Retinal pigment epithelial cell (primary cell): ENCODE measurements around the gene SYNDIG1.

Experiments used
- DNase-seq: peaks from one replicate; pipeline ENCODE4 v3.0.0-alpha.2; 2010; ENCODE audit warnings: low read depth
- H3K4me3 ChIP-seq: 2 replicates; pipeline ENCODE4 v1.5.1; 2011; ENCODE audit warnings: mild to moderate bottlenecking, low read length, control low read depth, moderate library complexity
- CTCF ChIP-seq: conservative IDR thresholded peaks from 2 replicates; pipeline ENCODE4 v1.5.1; 2011; ENCODE audit warnings: low read depth, low read length, control low read depth, inconsistent platforms

SYNDIG1 gene

DNA sequence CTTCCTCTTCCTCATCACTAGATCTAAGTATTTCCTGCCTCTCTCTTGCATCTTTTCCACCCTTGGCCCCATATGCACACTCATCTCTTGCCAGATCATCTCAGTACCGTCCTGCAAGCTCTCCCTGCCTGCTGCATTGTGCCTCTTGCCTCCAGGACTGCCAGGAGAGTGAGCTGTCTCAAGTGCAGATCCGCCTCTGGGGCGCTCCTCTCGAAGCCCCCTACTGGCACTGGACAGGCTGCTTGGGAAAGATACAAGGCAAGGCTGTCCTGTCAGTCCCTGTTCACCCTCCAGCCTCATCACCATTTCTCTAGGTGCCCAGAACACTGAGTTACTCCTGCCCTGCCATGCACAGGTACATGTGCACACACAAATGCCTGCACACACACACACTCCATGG lies 10.2 kb downstream of the SYNDIG1 start:
- TF ChIP-seq CTCF: no peak
- no peak for DNase-seq
- no peak overlapping the region for H3K4me3 ChIP-seq

GRCh38 chr20:24480509-24480908 lies 11.1 kb downstream of the SYNDIG1 start:
- no peak for TF ChIP-seq CTCF
- no peak for DNase-seq
- H3K4me3 ChIP-seq: no peak overlapping the region

DNA sequence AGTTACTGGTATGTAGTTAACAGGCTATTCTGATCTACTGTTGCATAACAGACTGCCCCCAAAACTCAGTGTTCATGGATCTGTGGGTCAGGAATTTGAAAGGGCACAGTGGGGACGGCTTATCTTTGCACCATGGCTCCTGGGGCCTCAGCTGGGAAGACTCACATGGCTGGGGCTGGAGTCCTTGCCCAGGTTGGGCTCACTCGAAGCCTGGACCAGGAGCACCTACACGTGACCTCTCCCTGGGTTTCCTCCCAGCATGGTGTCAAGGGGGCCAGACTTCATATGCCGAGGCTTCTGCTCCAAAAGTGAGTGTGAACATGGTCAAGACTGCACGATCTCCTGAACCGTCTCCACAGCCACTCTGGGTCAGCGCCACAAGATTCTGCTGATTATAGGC lies 11.7 kb downstream of the SYNDIG1 start:
- no peak overlapping the region for H3K4me3 ChIP-seq
- TF ChIP-seq CTCF: no peak
- no peak for DNase-seq

- H3K4me3 ChIP-seq: no peak overlapping the region
- no peak for TF ChIP-seq CTCF
- DNase-seq: no peak
Observed at GRCh38 chr20:24483435-24484080, 14.1 kb downstream of the SYNDIG1 start.

- TF ChIP-seq CTCF: no peak
- DNase-seq: no peak
Observed at GRCh38 chr20:24484081-24484450, 14.6 kb downstream of the SYNDIG1 start.

DNA sequence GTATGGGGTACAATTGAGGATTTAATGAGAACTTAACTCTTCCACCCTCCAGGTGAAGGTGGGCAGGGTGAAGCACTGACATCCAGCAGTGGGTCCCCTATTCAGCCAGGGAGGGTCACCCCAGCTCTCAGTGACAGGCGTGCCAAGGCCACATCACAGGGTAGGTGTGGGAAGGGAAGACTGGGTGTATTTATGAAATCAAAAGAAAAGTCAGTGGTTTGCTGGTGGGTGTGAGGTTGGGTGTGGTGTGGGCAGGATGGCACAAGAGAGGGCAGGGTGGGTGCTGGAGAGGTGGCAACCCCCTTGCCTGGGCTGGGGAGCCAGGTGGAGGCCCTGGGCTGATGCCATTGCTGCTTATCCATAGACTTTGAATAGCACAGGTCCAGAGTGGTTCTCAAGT lies 16.6 kb downstream of the SYNDIG1 start:
- no peak for DNase-seq
- TF ChIP-seq CTCF: no peak
- no peak overlapping the region for H3K4me3 ChIP-seq

More at GRCh38 chr20:24484081-24484450, 14.6 kb downstream of the SYNDIG1 start:
- H3K4me3 ChIP-seq: no peak overlapping the region

- no peak for DNase-seq
- TF ChIP-seq CTCF: no peak
- no peak overlapping the region for H3K4me3 ChIP-seq
Observed at GRCh38 chr20:24487240-24487639, 17.8 kb downstream of the SYNDIG1 start.
